ENCODE data around the gene KRTAP5-10.

DNA sequence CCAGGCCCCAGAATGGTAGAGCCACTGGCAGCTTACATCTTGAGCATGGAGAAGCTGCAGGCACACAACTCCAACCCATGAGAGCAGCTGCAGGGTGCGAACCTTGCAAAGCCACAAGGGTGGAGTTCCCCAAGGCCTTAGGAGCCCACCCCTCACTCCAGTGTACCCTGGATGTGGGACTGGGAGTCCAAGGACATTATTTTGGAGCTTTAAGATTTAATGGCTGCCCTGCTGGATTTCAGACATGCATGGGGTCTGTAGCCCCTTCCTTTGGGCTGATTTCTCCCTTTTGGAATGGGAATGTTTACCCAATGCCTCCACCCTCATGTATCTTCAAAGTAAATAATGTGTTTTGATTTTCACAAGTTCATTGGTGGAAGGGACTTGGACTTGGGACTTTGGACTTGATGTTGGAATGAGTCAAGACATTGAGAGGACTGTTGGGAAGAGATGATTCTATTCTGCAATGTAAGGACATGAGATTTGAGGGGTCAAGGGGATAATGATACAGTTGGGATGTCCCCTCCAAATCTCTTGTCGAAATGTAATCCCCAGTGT, 39.3 kb upstream of the KRTAP5-10 start:
- TF ChIP-seq, protein P1, sequence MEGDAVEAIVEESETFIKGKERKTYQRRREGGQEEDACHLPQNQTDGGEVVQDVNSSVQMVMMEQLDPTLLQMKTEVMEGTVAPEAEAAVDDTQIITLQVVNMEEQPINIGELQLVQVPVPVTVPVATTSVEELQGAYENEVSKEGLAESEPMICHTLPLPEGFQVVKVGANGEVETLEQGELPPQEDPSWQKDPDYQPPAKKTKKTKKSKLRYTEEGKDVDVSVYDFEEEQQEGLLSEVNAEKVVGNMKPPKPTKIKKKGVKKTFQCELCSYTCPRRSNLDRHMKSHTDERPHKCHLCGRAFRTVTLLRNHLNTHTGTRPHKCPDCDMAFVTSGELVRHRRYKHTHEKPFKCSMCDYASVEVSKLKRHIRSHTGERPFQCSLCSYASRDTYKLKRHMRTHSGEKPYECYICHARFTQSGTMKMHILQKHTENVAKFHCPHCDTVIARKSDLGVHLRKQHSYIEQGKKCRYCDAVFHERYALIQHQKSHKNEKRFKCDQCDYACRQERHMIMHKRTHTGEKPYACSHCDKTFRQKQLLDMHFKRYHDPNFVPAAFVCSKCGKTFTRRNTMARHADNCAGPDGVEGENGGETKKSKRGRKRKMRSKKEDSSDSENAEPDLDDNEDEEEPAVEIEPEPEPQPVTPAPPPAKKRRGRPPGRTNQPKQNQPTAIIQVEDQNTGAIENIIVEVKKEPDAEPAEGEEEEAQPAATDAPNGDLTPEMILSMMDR (IDR thresholded peaks at IDR 0.05; ENCODE audit: low read depth, low read length) = no peak
- TF ChIP-seq POLR2A (IDR thresholded peaks at IDR 0.05; ENCODE audit: extremely low read depth, insufficient read length) = no peak

Data from NB4 (cell line).